Liver (tissue), 4 donors: Measurements from ENCODE around the gene NEUROG3. TPM values are rescaled to one million over a fixed set of nuclear protein-coding genes. Genes with fewer than 3 reads are reported as not detected.

Experiments used
- polyA plus RNA-seq, 2 donors: library from polyadenylated mRNA; stranded (reverse) in 1 of 2; unstranded in 1 of 2; fragments of 200-250 nt in 1 of 2; fragments of >200 nt in 1 of 2; fragmentation: Nextera tagmentation in 1 of 2; extraction: Ambion mirVana in 1 of 2; gene quantifications; one replicate each; pipeline versions ENCODE4 v1.2.1 to v1.2.3, GENCODE V29; 2013 to 2015
- total RNA-seq, 2 donors: library from RNA; depleted of rRNA; stranded (reverse); fragments of >200 nt; gene quantifications; one replicate each; pipeline ENCODE4 v1.2.3, GENCODE V29; 2014
- donor health status: healthy.
- donor health status: healthy.
- donor health status: healthy.

Gene NEUROG3
- total and polyA plus RNA-seq, 4 donors: not detected

Other genes with a start within 250 kb of the NEUROG3 start
- under 1 TPM in 1 of 2 donors, not detected in 1; 0.08 TPM for gene TACR2, start 156.5 kb downstream of the NEUROG3 start, total RNA-seq
- gene TACR2, start 156.5 kb downstream of the NEUROG3 start, polyA plus RNA-seq: under 1 TPM; 0.12 to 0.18 TPM
- 1 to 10 TPM; 2.6 to 4.0 TPM for gene TSPAN15, start 122.0 kb downstream of the NEUROG3 start, total RNA-seq
- gene TSPAN15, start 122.0 kb downstream of the NEUROG3 start, polyA plus RNA-seq: 1 to 10 TPM; 2.0 to 4.3 TPM
- under 1 TPM; 0.84 to 0.89 TPM for gene FAM241B, start 56.8 kb upstream of the NEUROG3 start, total RNA-seq
- gene FAM241B, start 56.8 kb upstream of the NEUROG3 start, polyA plus RNA-seq: 1 to 10 TPM; 2.4 to 2.5 TPM
- under 1 TPM; 0.17 to 0.47 TPM for gene COL13A1, start 228.5 kb upstream of the NEUROG3 start, total RNA-seq
- under 1 TPM; 0.17 to 0.19 TPM for gene COL13A1, start 228.5 kb upstream of the NEUROG3 start, polyA plus RNA-seq